Astrocyte (in vitro differentiated cells and primary cell): ENCODE data around the gene SLIT3.

Source experiments
- CTCF ChIP-seq: IDR thresholded peaks from 2 replicates; pipeline ENCODE4 v1.5.1; 2011; ENCODE audit warnings: low read depth, mild to moderate bottlenecking, inconsistent platforms, low read length, moderate library complexity; ENCODE audit not compliant: insufficient read depth
- EZH2 ChIP-seq: IDR thresholded peaks from 2 replicates; pipeline ENCODE4 v1.6.1; 2012; ENCODE audit warnings: mild to moderate bottlenecking, low read length, inconsistent platforms; ENCODE audit not compliant: insufficient read depth

- TF ChIP-seq CTCF (no peak), EZH2 (no peak)
These were observed 74.0 kb downstream of the SLIT3 start for GRCh38 chr5:169226895-169227294.
